Stimulated activated CD4-positive, alpha-beta T cell treated with anti-CD3 and anti-CD28 coated beads, Interleukin-2, amount 100 ng/mL, for 48 hours (primary cell): ENCODE data around the gene SPRR2D.

Source experiments
- DNase-seq, 2 donors: peaks; one replicate each; pipeline ENCODE4 v3.0.0-alpha.2; 2020

The SPRR2D gene

GRCh38 chr1:153001382-153001781 lies 39.5 kb downstream of the SPRR2D start, which contains the start of gene SPRR3:
SPRR3 (plus strand) TSS chr1:153001749; CDS start chr1:153003021, 1,272 bp downstream.
- DNase-seq = no peak

GRCh38 chr1:153000294-153000693 lies 40.6 kb downstream of the SPRR2D start:
- DNase-seq = no peak

GRCh38 chr1:152999818-153000217 lies 41.1 kb downstream of the SPRR2D start:
- no peak for DNase-seq

- DNase-seq = no peak
Observed at GRCh38 chr1:152998476-152998875, 42.4 kb downstream of the SPRR2D start.

- DNase-seq = no peak
Observed at GRCh38 chr1:152997901-152998300, 43.0 kb downstream of the SPRR2D start.

GRCh38 chr1:152996633-152997400 lies 44.1 kb downstream of the SPRR2D start:
- DNase-seq = no peak

GRCh38 chr1:152995842-152996241 lies 45.1 kb downstream of the SPRR2D start:
- no peak for DNase-seq

- DNase-seq = no peak
Observed at GRCh38 chr1:152993186-152993585, 47.7 kb downstream of the SPRR2D start.
